ENCODE results near the gene DIO1.
"Not testable (repeated sequence)": the region's sequence is repeated elsewhere in the genome, so short reads cannot be mapped to it uniquely, and the experiment has no call there.

The DIO1 gene

GRCh38 chr1:53893999-53894636, at the start of gene DIO1:
TSS of gene DIO1 (plus strand) at chr1:53894187. CDS start at chr1:53894211, 24 bp downstream.
- DNase-seq = no peak

- DNase-seq = no peak
Measured at GRCh38 chr1:53847980-53848379, 46.0 kb upstream of the DIO1 start.

- no peak for DNase-seq
Measured at GRCh38 chr1:53850082-53850673, 43.8 kb upstream of the DIO1 start.

GRCh38 chr1:53851571-53852285, 42.3 kb upstream of the DIO1 start:
- no peak for DNase-seq

GRCh38 chr1:53860967-53861411, 33.0 kb upstream of the DIO1 start:
- DNase-seq = peak; percentile 29

GRCh38 chr1:53862507-53862906, 31.5 kb upstream of the DIO1 start:
- no peak for DNase-seq

- DNase-seq = no peak
Measured at GRCh38 chr1:53868565-53868964, 25.4 kb upstream of the DIO1 start.

GRCh38 chr1:53869454-53870117, 24.4 kb upstream of the DIO1 start:
- DNase-seq = no peak

- no peak for DNase-seq
Measured at GRCh38 chr1:53871221-53871620, 22.8 kb upstream of the DIO1 start.

GRCh38 chr1:53871773-53872484, 22.1 kb upstream of the DIO1 start:
- DNase-seq = no peak

- not testable (repeated sequence) for DNase-seq
Measured at GRCh38 chr1:53875150-53875549, 18.8 kb upstream of the DIO1 start.

- no peak for DNase-seq
Measured at GRCh38 chr1:53878492-53879105, 15.4 kb upstream of the DIO1 start.

- DNase-seq = not testable (repeated sequence)
Measured at GRCh38 chr1:53881853-53882252, 12.1 kb upstream of the DIO1 start.

- DNase-seq = not testable (repeated sequence)
Measured at GRCh38 chr1:53883600-53883999, 10.4 kb upstream of the DIO1 start.

GRCh38 chr1:53888681-53889080, 5.3 kb upstream of the DIO1 start:
- DNase-seq = no peak

- DNase-seq = peak; percentile 90
Measured at GRCh38 chr1:53889304-53890298, 4.4 kb upstream of the DIO1 start, which contains the start of gene YIPF1. TSS of gene YIPF1 (minus strand) at chr1:53889797. CDS start at chr1:53888937, 860 bp downstream.

GRCh38 chr1:53890522-53890941, 3.5 kb upstream of the DIO1 start:
- no peak for DNase-seq

GRCh38 chr1:53891018-53891417, 3.0 kb upstream of the DIO1 start:
- DNase-seq = no peak

GRCh38 chr1:53891678-53892077, 2.3 kb upstream of the DIO1 start:
- DNase-seq = no peak

- DNase-seq = no peak
Measured at GRCh38 chr1:53892911-53893310, 1.1 kb upstream of the DIO1 start.

GRCh38 chr1:53894644-53895043, 657 bp downstream of the DIO1 start:
- DNase-seq = no peak
